D341Med (cell line): Measurements from ENCODE around the gene GALNT14.

Source experiments
- DNase-seq: peaks from one replicate; pipeline ENCODE4 v3.0.0; 2012; ENCODE audit warnings: low spot score

GALNT14 gene

GRCh38 chr2:31087491-31087890 is 50.7 kb downstream of the GALNT14 start:
- no peak for DNase-seq

GRCh38 chr2:31086590-31086989 is 51.6 kb downstream of the GALNT14 start:
- no peak for DNase-seq

- no peak for DNase-seq
Measured at GRCh38 chr2:31083234-31083993, 54.8 kb downstream of the GALNT14 start.

- no peak for DNase-seq
Measured at GRCh38 chr2:31082002-31082401, 56.2 kb downstream of the GALNT14 start.

- no peak for DNase-seq
Measured at GRCh38 chr2:31081492-31081891, 56.7 kb downstream of the GALNT14 start.

- DNase-seq = no peak
Measured at GRCh38 chr2:31080361-31080760, 57.9 kb downstream of the GALNT14 start.

- DNase-seq = no peak
Measured at GRCh38 chr2:31079665-31080064, 58.6 kb downstream of the GALNT14 start.

GRCh38 chr2:31078579-31079105 is 59.6 kb downstream of the GALNT14 start:
- no peak for DNase-seq

GRCh38 chr2:31078011-31078410 is 60.2 kb downstream of the GALNT14 start:
- DNase-seq = no peak

- DNase-seq = no peak
Measured at GRCh38 chr2:31075941-31076590, 62.2 kb downstream of the GALNT14 start.

GRCh38 chr2:31075431-31075830 is 62.8 kb downstream of the GALNT14 start:
- DNase-seq = no peak

GRCh38 chr2:31071741-31072140 is 66.5 kb downstream of the GALNT14 start:
- no peak for DNase-seq

- no peak for DNase-seq
Measured at GRCh38 chr2:31070339-31071125, 67.7 kb downstream of the GALNT14 start.

GRCh38 chr2:31069643-31070325 is 68.5 kb downstream of the GALNT14 start:
- no peak for DNase-seq

- DNase-seq = no peak
Measured at GRCh38 chr2:31067259-31067658, 71.0 kb downstream of the GALNT14 start.

- no peak for DNase-seq
Measured at GRCh38 chr2:31066551-31066950, 71.7 kb downstream of the GALNT14 start.

- no peak for DNase-seq
Measured at GRCh38 chr2:31066086-31066485, 72.2 kb downstream of the GALNT14 start.

GRCh38 chr2:31065356-31065755 is 72.9 kb downstream of the GALNT14 start:
- DNase-seq = no peak

GRCh38 chr2:31060397-31060796 is 77.8 kb downstream of the GALNT14 start:
- no peak for DNase-seq

GRCh38 chr2:31058096-31059035 is 79.9 kb downstream of the GALNT14 start:
- DNase-seq = no peak

- DNase-seq = no peak
Measured at GRCh38 chr2:31057691-31058090, 80.5 kb downstream of the GALNT14 start.
